DOHH2 (cell line): ENCODE results near the gene PCLO.

Source experiments
- H3F3A ChIP-seq: fragments of 200-600 bp; sonication (generic), shearing (Covaris generic); 2 replicates; pipeline ENCODE4 v1.6.0; 2016; ENCODE audit warnings: antibody characterized with exemption, mild to moderate bottlenecking; ENCODE audit not compliant: control insufficient read depth, insufficient read depth
- H3K27ac ChIP-seq: fragments of 200-600 bp; sonication (generic); 2 replicates; pipeline ENCODE4 v1.5.1; 2014; ENCODE audit warnings: low read depth, mild to moderate bottlenecking, low read length, moderate library complexity
- H3K27me3 ChIP-seq: fragments of 200-600 bp; sonication (generic); 2 replicates; pipeline ENCODE4 v1.6.1; 2014; ENCODE audit warnings: mild to moderate bottlenecking, low read length, mixed read lengths; ENCODE audit not compliant: control insufficient read depth
- H3K36me3 ChIP-seq: fragments of 200-600 bp; sonication (generic); 2 replicates; pipeline ENCODE4 v1.6.1; 2014; ENCODE audit warnings: mild to moderate bottlenecking, low read length, moderate library complexity, mixed read lengths; ENCODE audit not compliant: control insufficient read depth
- H3K4me1 ChIP-seq: fragments of 200-600 bp; sonication (generic); 2 replicates; pipeline ENCODE4 v1.6.1; 2014; ENCODE audit warnings: mild to moderate bottlenecking, low read length, mixed read lengths; ENCODE audit not compliant: control insufficient read depth
- H3K4me2 ChIP-seq: fragments of 200-600 bp; sonication (generic); 2 replicates; pipeline ENCODE4 v1.6.0; 2014; ENCODE audit warnings: mild to moderate bottlenecking, low read length, moderate library complexity
- H3K4me3 ChIP-seq: fragments of 200-600 bp; sonication (generic); 2 replicates; pipeline ENCODE4 v1.5.1; 2014; ENCODE audit warnings: mild to moderate bottlenecking, low read length, mixed read lengths
- H3K79me2 ChIP-seq: fragments of 200-600 bp; sonication (generic); 2 replicates; pipeline ENCODE4 v1.6.1; 2014; ENCODE audit warnings: mild to moderate bottlenecking, low read length, mixed read lengths; ENCODE audit not compliant: control insufficient read depth
- H3K9me2 ChIP-seq: fragments of 200-600 bp; sonication (generic); replicated peaks from 2 replicates; pipeline ENCODE4 v1.6.1; 2014; ENCODE audit warnings: mild to moderate bottlenecking, low read length, mixed read lengths; ENCODE audit not compliant: control insufficient read depth
- H3K9me3 ChIP-seq: fragments of 200-600 bp; sonication (generic); 2 replicates; pipeline ENCODE4 v1.6.1; 2014; ENCODE audit warnings: antibody characterized with exemption, low read length, mixed read lengths; ENCODE audit not compliant: control insufficient read depth, insufficient read depth
- H4K20me1 ChIP-seq: fragments of 200-600 bp; sonication (generic); 2 replicates; pipeline ENCODE4 v1.6.0; 2014; ENCODE audit warnings: low read depth, mild to moderate bottlenecking, antibody characterized with exemption, low read length, moderate library complexity; ENCODE audit not compliant: control insufficient read depth, insufficient read depth
- CTCF ChIP-seq: fragments of 200-600 bp; sonication (generic); IDR thresholded peaks from one replicate; pipeline ENCODE4 v1.5.1; 2014; ENCODE audit warnings: antibody characterized with exemption, mild to moderate bottlenecking, low read depth, low read length; ENCODE audit not compliant: poor library complexity, severe bottlenecking
- EZH2phosphoT487 ChIP-seq: fragments of 200-600 bp; sonication (generic); IDR thresholded peaks from 2 replicates; pipeline ENCODE4 v1.6.1; 2017; ENCODE audit warnings: borderline replicate concordance, mild to moderate bottlenecking, antibody characterized with exemption, low read length, moderate library complexity, mixed read lengths

PCLO gene

GRCh38 chr7:83021032-83021431 lies 141.7 kb downstream of the PCLO start:
- Histone ChIP-seq H3K79me2 (no peaks in the 10 kb centered on the region), H3K27me3 (no peaks in the 10 kb centered on the region), H3K4me1 (no peaks in the 10 kb centered on the region), H3K9me2 (no peaks in the 10 kb centered on the region), H4K20me1 (no peaks in the 10 kb centered on the region), H3K4me3 (no peak overlapping the region), H3K9me3 (peaks cover 4% of the 10 kb centered on the region; the same call in 1 of the 2 replicates), H3F3A (no peaks in the 10 kb centered on the region), H3K27ac (no peak overlapping the region), H3K4me2 (no peak overlapping the region), H3K36me3 (no peaks in the 10 kb centered on the region)
- TF ChIP-seq EZH2phosphoT487 = no peak
- no peak for TF ChIP-seq CTCF

GRCh38 chr7:83020161-83020560 lies 142.5 kb downstream of the PCLO start:
- no peaks in the 10 kb centered on the region for H3F3A ChIP-seq
- no peak overlapping the region for H3K4me2 ChIP-seq
- no peaks in the 10 kb centered on the region for H3K9me2 ChIP-seq
- no peaks in the 10 kb centered on the region for H3K4me1 ChIP-seq
- no peaks in the 10 kb centered on the region for H4K20me1 ChIP-seq
- TF ChIP-seq CTCF (no peak), EZH2phosphoT487 (no peak)
- H3K36me3 ChIP-seq = no peaks in the 10 kb centered on the region
- H3K4me3 ChIP-seq = no peak overlapping the region
- no peaks in the 10 kb centered on the region for H3K79me2 ChIP-seq
- H3K27me3 ChIP-seq = no peaks in the 10 kb centered on the region
- no peak overlapping the region for H3K27ac ChIP-seq
- H3K9me3 ChIP-seq = peaks cover 4% of the 10 kb centered on the region; the same call in 1 of the 2 replicates

- no peak overlapping the region for H3K27ac ChIP-seq
- 0 out of 2 replicates have a peak, but pooled peaks cover 2% of the 10 kb centered on the region for H3K9me3 ChIP-seq
- H3K4me1 ChIP-seq = no peaks in the 10 kb centered on the region
- no peaks in the 10 kb centered on the region for H3K36me3 ChIP-seq
- H3K4me2 ChIP-seq = no peak overlapping the region
- H3K4me3 ChIP-seq = no peak overlapping the region
- no peaks in the 10 kb centered on the region for H3F3A ChIP-seq
- TF ChIP-seq EZH2phosphoT487 = no peak
- H4K20me1 ChIP-seq = no peaks in the 10 kb centered on the region
- no peaks in the 10 kb centered on the region for H3K27me3 ChIP-seq
- H3K9me2 ChIP-seq = no peaks in the 10 kb centered on the region
- H3K79me2 ChIP-seq = no peaks in the 10 kb centered on the region
Measured at GRCh38 chr7:83015916-83016315, 146.8 kb downstream of the PCLO start.

- no peaks in the 10 kb centered on the region for H4K20me1 ChIP-seq
- H3K9me2 ChIP-seq = no peaks in the 10 kb centered on the region
- no peaks in the 10 kb centered on the region for H3F3A ChIP-seq
- H3K27ac ChIP-seq = no peak overlapping the region
- H3K36me3 ChIP-seq = no peaks in the 10 kb centered on the region
- H3K4me1 ChIP-seq = no peaks in the 10 kb centered on the region
- no peaks in the 10 kb centered on the region for H3K79me2 ChIP-seq
- H3K4me3 ChIP-seq = no peak overlapping the region
- TF ChIP-seq EZH2phosphoT487 (no peak), CTCF (no peak)
- no peaks in the 10 kb centered on the region for H3K27me3 ChIP-seq
- H3K9me3 ChIP-seq = no peaks in the 10 kb centered on the region
- H3K4me2 ChIP-seq = no peak overlapping the region
Measured at GRCh38 chr7:83014546-83014945, 148.1 kb downstream of the PCLO start.
